HG02623 (cell line): Measurements from ENCODE around the gene GAS7.
A peak's percentile ranks its signal among the peaks of the same experiment; 100 is the strongest.

Experiments
- ATAC-seq: cut with Tn5 transposase; IDR thresholded peaks from one replicate; pipeline ENCODE4 v1.9.1; 2021; ENCODE audit warnings: moderate library complexity; ENCODE audit not compliant: unreplicated experiment

The GAS7 gene

DNA sequence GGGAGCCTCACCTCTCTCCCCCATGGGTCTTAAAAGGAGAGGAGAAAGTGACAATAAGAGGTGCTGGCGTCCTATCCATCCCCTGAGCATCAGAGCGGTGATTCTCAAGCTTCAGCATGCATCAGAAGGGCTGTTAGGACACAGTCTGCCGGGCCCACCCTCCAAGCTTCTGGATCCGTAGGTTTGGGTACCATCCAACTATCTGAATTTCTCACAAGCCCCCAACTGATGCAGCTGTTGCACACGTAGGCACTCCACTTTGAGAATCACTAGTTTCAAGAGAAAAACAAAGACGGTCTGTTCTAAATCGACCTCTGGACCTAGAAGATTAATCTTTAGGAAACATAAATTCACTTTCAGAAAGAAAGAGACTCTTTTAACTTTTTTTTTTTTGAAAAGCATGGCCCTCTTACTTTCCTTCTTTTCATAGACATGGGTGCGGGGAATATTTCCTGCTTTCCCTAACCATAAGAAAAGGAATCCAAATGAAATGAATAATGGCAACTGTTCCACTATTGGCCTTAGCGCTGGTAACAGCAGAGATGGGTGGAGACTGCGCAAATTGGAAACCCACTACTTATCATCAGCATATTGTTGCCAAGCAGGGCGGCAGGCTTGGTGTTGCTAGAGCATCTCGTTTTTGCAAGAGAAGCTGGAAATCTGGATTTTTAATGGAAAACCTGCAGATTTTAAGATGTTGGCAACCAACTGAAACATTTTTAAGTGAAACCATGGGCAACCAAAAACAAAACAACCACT, 144.4 kb downstream of the GAS7 start:
- no peak for ATAC-seq

DNA sequence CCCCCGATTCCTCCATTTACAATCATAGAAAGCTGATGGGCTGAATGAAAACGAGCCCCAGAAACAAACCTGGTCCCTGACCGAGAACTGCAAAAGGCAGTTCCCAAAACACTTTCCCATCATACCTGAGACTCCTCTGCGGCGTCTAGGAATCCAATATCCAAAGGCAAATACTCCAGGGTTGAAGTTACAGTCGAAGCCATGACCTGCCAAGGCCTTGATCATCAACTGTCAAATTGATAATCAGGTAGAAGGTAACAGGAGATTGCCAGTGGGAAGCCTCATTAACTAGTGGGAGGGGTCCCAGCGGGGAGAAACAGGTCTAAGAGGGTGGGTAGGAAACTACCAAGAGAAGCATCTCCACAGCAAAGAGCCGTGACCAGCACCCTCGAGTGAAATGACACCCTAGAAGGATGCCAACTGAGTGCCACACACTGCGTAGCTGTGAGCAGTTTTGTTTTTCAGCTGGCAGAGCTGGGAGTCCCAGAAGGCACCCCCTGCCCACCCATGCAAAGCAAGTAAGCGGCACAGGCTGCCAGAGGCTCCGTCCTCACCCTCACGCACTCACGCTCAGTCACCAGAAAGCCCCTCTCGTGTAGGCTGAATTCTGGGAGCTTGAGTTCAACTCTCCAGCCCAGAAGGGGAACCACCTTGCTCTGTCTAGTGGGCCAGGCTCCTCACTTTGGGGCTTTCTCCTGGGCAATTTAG, 146.1 kb downstream of the GAS7 start:
- no peak for ATAC-seq

DNA sequence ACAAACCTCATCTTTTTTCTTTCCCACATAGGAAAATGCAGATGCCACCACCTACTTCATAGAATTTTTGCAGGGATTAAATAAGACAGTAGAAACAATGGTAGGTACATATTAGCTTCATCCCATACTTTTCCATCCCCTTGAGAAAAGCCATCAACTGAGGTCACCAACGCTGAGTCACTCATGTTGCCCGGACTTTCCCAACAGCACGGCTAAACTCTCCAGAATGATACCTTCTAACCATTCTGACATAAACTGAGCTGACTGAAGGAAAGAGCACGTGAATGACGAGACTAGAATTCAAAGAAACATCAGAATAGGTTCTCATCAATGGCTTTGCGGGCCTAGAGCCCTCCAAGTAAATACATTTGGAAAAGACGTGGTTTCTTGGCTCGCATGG, 147.3 kb downstream of the GAS7 start:
- no peak for ATAC-seq

DNA sequence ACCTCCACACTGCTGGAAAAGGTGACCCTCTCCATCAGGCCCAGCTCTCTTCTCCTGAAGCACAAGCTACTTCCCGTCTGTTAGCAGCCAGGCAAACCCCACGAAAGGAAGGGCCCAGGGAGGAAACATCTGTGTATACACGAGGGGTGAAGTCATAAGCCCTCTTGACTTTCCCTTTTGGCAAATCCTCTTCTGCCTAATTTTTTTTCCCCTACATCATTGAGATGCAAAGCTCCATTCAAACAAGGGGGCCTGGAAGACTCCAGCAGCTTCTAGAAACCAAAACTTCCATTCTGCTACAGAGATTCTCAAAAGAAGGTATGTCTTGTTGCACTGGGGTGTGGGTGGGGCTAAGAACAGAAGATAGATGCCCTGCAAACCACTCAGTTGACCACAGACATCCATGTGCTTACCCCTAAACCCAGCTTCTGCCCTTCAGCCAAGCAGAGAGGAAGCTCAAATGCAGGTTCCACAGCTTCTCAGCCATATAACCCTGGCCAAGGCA, 147.8 kb downstream of the GAS7 start:
- ATAC-seq: peak; percentile 44

DNA sequence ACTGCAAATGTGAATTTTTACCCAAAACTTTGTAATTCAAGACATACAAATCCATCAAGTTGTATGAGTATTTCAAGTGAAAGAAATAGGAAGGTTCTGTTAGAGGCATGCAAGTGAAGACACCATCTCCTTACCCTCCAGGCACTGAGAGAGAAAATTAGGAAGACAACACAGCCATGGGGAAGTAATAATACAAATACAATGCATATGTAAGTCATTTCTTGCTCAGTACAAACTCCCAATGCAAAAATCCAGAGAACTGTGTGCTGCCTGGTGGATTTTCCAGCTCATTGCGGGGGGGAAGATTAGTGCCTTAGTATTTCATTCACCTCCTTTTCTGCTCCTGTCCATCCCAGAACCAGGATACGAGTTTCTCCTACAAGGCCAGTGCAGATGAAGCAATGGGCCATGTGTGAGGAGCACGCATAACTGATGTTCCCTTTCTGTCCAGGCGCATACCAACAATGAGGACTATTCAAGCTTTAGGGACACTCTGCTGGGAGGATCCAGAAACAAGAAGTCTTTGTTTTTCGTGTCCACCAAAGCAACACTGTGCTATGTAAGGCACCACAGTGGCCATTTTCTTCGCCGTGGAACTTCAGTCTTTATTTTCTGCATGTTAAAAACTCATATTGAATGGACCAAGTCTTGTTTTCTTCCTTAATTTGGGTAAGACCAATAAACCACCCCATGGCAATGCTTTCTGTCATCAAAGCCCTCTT, 149.6 kb downstream of the GAS7 start:
- ATAC-seq: no peak

DNA sequence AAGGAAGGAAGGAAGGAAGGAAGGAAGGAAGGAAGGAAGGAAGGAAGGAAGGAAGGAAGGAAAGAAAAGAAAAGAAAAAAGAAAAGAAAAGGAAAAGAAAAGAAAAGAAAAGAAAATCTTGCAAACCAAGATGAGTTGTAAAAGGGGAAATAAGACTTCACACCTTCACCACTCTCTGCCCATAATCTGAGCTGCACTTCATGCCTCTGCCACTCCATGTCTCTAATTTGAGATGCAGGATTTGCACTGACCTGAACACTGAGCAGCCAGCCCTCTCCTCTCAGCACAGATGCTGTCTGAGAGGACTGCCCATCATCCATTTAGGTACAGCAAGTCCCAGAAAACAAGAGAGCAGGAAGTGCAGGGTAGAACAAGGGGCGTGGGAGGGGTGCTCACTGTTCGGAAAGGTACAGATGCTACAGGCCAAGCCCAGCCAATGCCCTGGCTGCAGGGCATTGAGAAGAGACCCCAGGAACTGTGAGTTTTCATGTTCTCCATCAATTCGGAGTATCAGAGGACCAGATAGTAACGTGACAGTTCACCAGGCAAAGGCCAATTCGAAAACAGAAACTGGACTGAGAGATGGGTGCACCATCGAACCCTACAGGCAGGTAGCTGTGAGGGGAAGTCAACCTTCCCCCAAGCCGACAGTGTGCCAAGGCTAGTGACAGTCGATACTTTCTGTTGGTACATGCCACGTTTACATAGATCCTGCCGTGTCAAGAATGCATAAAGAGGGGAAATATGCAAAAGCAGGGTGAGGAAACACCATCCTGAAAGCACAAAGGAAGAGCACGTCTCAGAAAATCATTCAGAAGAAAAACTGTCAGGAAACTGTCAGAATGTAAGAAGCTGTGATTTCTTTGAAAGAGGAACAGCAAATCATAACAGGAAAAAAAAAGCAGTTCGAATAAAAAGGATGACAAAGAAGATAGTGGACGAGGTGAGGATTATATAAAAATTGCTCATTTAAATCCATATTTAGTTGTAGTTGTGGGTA, 151.3 kb downstream of the GAS7 start:
- ATAC-seq: peak; percentile 41

DNA sequence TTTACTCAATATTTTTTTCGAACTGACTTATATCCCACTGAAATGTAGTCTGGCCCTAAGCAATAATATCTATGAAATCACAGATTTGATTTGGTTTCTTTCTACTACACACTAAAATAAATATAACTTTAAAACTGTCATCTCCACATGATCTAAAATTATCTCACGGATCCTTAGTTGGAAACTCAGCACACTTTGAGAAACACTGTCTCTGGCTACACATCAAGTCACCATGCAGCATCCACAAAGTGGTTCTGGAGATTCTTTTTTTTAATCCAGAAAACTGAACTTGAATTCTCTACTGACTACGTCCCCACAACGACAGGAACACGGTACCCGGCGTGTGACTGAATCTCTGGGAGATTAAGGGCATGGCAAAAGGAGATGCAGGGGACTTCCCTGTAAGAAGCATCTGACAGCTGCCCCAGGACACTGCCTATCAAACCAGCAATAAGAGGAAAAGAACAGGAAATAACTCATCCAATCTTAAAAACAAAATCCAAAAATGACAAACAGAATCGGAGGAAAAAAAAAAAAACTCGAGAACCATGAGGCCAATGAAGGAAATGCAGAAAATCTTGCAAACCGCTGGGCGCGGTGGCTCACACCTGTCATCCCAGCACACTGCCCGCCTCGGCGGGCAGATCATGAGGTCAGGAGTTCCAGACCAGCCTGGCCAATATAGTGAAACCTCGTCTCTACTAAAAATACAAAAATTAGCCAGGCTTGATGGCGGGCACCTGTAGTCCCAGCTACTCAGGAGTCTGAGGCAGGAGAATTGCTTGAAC, 152.3 kb downstream of the GAS7 start:
- ATAC-seq: no peak

DNA sequence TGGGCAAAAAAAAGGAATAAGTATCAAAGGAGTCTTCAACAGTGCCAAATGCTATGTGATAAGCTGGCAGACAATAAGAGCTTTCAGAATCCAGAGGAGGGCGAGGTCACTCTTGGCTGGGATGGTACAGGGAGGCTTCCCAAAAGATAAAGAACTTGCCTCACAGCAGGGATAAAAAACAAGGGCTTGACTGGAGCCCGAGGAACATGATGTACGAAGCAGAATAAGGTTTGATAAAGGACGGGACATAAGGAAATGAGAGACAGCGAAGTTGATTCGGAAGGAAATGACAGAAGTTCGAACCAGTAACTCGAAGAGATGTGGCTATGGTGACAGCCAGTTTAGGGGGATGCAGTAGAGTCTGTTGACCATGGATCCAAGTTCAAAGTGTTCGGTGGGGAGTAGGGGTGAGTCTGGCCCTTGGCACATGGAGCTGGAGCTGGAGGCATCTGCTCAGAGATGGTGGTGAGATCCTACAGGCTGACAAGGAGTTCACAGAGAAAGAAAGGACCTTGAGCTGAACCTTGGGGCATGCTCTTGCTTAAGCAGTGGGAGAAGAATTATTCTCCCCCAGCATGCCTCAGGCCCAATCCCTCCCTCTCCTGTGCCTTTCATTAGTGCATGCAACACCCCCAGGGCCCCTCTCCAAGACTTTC, 155.7 kb downstream of the GAS7 start:
- ATAC-seq: no peak

DNA sequence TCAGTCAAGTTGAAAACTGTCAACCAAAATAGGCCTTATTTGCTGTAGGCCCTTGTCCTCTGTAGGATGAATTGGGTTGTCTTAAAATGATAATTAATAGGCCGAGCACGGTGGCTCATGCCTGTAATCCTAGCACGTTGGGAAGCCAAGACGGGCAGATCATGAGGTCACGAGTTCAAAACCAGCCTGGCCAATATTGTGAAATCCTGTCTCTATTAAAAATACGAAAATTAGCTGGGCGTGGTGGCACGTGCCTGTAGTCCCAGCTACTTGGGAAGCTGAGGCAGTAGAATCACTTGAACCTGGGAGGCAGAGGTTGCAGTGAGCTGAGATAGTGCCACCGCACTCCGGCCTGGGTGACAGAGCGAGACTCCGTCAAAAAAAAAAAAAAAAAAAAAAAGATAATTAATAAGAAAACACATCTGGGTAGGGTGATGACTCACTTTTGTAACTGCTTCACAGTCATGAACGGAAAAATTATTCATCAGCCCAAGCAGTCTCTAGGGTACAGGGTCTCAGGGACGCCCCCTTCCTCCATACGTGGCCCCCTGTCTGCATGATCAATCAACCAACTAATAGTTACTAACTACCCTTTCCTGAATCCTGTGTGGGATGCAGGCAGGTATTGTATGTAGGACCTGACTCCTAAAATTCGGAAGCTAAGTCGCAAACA, 156.4 kb downstream of the GAS7 start:
- ATAC-seq: no peak

DNA sequence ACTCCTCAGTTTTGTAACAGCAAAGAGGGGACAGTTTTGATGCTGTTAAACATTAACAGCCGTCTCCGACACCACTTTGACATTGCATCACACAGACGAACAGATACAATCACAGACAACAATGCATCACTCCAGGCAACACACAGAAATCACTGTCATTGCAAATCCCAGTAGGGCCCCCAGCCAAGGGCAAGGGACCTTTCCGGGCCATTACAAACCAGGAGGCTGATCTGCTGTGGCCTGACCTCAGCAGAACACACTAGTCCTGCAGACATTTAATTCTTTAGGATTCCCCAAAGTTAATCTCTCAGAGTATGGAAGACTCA, 157.2 kb downstream of the GAS7 start:
- no peak for ATAC-seq

DNA sequence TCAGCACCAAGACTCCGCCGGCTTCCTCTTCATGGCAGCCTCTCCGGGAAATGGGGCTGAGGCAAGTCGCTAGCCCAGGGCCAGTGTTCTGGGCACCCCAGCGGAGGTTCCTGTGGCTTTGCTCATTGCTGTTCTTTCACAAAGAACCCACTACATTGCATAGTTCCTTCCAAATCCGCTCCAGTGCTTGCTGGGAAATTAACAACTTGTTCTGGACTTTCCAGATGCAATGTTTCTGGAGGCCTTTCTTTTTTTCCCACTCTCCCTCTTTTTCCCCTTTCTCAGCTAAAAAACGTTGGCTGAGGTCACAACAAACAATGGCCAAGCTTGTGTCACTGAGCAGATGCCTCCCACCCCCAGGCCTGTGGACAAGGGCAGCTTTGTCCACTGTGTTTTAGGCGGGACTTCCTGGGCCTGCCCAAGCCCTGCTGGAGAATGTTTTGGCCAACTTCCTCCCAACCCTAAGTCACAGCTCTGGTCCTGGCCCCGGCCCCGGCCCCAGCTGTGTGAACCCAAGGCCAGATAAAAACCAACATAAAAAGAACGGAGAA, 161.8 kb downstream of the GAS7 start:
- no peak for ATAC-seq

DNA sequence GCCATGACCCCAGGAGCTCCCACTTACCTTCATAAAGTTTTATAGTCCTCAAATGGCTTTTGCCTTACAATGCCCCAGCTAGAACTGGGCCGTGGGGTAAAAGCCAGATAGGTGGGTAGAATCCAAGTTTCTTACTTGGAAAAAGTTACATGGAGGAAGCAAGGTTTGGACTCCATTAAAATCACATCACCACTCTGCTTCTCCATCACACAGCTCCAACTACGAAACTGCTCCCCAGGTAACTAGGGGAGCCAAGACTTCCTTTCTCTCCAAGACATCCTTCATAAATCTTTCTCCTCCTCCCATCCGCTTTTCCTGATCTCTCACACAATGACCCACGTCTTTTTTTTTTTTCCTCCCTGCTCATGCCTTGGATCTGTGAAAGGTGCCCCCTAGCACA, 162.5 kb downstream of the GAS7 start:
- no peak for ATAC-seq

DNA sequence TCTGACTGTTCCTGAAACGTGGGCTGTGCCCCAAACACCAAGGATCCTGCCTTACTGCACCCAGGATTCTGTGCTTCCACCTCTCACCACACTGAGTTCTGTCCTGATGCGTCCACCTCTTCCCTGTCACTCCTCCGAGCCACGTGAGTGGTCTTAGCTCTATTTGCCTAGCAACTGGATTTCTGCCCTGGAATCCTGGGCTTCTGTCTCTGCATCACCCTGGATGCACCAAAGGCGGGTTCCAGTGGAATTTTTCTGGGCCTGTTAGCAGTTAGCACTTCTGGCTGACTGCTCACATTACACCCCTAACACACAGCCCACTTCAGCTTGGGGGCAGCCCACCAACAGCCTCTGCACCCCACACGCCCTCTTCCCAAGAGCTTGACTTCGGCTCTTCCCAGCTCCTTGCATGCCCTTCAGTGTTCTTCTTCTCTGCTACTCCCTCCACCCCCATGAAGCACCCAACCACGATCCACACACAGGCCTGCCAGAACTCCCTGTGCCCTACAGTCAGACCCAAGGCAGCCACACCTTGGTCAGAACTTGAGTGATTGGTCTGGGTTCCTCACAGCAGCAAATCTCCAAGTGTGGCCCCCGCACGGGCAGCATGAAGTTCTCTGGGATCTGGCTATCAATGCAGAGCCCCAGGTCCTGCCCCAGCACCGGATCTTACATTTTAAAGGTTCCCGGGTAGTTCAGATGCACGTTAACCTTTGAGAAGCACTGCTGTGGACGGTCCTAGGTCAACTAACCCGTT, 163.5 kb downstream of the GAS7 start:
- ATAC-seq: no peak

DNA sequence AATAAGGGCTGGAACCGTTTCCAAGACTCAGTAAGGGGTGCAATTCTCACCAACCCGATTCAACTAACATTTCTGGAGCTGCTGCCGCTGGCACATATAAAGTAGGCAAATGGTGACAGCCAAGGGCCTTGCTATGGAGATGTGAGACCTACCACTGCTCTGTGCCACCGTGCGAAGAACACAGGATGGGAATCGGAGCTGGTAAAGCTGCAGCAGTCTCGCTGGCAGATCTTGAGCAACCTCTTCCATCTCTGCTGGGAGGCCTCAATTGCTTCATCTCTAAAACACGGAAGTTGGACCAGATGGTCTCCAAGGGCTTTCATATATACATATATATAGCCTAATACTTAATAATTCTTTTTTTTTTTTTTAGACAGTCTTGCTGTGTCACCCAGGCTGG, 164.4 kb downstream of the GAS7 start:
- ATAC-seq: no peak

DNA sequence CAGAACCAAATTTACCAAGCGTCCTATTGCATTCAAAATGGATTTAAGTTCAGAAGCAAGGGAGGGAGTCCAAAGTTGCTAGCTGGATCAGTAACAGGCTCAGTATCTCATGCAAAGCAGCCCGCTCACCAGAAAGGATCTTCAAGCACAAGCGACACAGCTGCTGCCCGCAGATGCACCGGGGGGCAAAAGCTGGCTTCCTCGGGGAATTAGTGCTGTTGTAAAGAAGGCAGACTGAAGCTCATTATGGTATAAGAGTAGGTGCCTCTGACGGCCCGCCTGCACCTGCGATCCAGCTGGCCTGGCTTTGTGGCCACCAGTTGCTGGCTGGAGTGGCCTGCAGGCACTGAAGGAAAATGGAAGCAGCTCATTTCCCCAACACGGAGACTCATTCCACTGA, 165.0 kb downstream of the GAS7 start:
- ATAC-seq: no peak

DNA sequence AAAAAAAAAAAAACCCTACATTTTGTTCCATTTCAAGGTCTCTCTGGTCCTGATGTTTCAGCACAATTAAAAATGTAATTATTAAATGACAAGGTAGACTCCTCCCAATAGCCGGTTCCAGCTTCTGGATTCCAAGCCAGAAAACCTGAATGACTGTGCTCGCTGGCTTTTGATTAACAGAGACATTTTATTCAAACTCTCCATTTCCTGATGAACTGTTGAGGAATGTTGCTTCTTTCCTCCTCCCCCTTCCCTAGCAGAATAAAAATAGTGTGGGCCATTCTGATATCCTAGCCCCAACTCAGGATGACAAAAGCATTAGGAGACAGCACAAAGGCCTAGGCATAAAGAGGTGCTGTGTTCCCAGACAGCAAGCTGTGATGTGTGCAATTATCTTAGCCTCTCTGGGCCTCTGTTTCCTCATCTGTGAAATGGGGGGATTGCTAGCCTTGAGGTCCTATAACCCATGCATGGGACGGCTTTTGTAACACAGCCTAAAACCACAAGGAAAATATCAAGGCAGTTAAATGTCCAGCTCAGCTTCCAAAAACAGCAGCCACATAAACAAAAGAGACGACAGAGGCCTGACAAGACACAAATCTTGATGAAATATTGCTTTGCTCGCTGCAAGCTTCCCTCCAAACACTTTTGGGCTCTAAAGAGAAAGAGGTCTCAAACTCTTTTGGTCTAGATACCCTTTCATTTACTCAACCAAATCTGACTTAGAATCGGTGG, 166.1 kb downstream of the GAS7 start:
- ATAC-seq: no peak

DNA sequence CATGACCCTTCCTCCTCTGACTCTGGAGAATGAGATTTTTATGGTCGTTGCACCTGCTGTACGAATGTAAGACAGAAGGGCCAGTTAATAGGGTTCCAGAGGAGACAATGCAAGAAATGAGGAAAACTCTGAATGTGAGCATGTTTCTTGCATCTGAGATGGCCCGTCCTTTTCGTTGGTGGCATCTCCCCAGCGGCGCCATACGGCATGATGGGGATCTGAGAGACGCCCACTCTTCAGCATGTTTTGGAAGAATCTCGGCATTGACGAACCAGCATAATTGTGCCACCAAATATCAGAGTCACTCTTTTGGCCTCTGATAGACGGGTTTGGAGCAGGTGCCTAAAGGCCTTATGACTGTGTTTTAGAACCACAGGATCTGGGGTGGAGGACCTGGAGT, 166.8 kb downstream of the GAS7 start:
- ATAC-seq: no peak
